ENCODE measurements around the gene TRIM66. TPM values are rescaled to one million over a fixed set of nuclear protein-coding genes. Genes with fewer than 3 reads are reported as not detected.
A peak's percentile ranks its signal among the peaks of the same experiment; 100 is the strongest.

Gene TRIM66
- total and polyA plus RNA-seq, 9 of the 15 experiments (the other 6 are each of a cell fraction or from before 2014, with no cell fraction given) = 1.1 to 7.3 (median 4.9) TPM

GRCh38 chr11:8586184-8586583 is 96.3 kb downstream of the TRIM66 start (continued):
- no peak for TF ChIP-seq ZNF609 (CRISPR knock-in tag; IDR thresholded peaks at IDR 0.05; ENCODE audit: borderline replicate concordance)
- TF ChIP-seq ZC3H8 (IDR thresholded peaks at IDR 0.05) = no peak
- no peak for TF ChIP-seq ZSCAN32 (CRISPR knock-in tag; IDR thresholded peaks at IDR 0.05)
- no peak for TF ChIP-seq ZNF41 (CRISPR knock-in tag; conservative IDR thresholded peaks at IDR 0.05)

- H3K9ac ChIP-seq (ENCODE audit: insufficient read depth in 1 of 2, low read depth in 2 of 2, low read length in 2 of 2) = no peak overlapping the region
- H3K9me1 ChIP-seq (ENCODE audit: control insufficient read depth, insufficient read depth, low read length) = no peaks in the 10 kb centered on the region
- ChIA-PET CTCF (ENCODE audit: low intra/inter-chr PET ratio) (no interaction called here), POLR2A (interaction anchor here (0.6 to 0.9 kb wide), 2 partner anchors 12 to 485 kb away, joined by 3 read pairs; no protein-coding TSS in a partner anchor)
- intact Hi-C loops (cut with micrococcal nuclease) = no loop called here
- no peaks in the 10 kb centered on the region for H3K79me2 ChIP-seq (ENCODE audit: control insufficient read depth, insufficient read depth, low read length)
- no peak overlapping the region for H3K4me2 ChIP-seq (ENCODE audit: insufficient read depth, low read length)
- no peak overlapping the region for H3K4me3 ChIP-seq
- no peak for TF ChIP-seq SMAD2 (IDR thresholded peaks at IDR 0.05; ENCODE audit: low read depth, low read length)
- TF ChIP-seq MAFF (IDR thresholded peaks at IDR 0.05; ENCODE audit: low read length) = 0 out of 2 replicates have a peak, but pooled peaks have one; percentile 2
- ATAC-seq (no peak), FAIRE-seq (no peak), DNase-seq (ENCODE audit: extremely low read depth in 1 of 4, low spot score in 3 of 4) (no peak)
- H3K27ac ChIP-seq (ENCODE audit: extremely low read depth, low read depth, low read length) = no peak overlapping the region
- no peaks in the 10 kb centered on the region for H3K4me1 ChIP-seq (replicated peaks in 1 of 2; ENCODE audit: control insufficient read depth in 2 of 2, insufficient read depth in 2 of 2, low read length in 2 of 2)
- H3K36me3 ChIP-seq (ENCODE audit: control insufficient read depth, insufficient read depth, low read length) = no peaks in the 10 kb centered on the region
- H3K9me3 ChIP-seq (replicated peaks; ENCODE audit: control insufficient read depth, insufficient read depth, low read depth, low read length) = no peaks in the 10 kb centered on the region
- in situ Hi-C loops (cut with MboI) = no loop called here
- no peak overlapping the region for H2AFZ ChIP-seq (ENCODE audit: low read depth, low read length)
- no peaks in the 10 kb centered on the region for H4K20me1 ChIP-seq (replicated peaks; ENCODE audit: control insufficient read depth, insufficient read depth, low read length)
- H3K27me3 ChIP-seq (ENCODE audit: control insufficient read depth in 2 of 2, insufficient read depth in 2 of 2, low read length in 2 of 2) = no peaks in the 10 kb centered on the region; a peak in 1 of 5 replicates
- 0% methylated on average over 2 of the region's 2 CpGs for WGBS (ENCODE audit: insufficient coverage, low coverage, missing lambda C conversion rate)
- no TSS peak for BruUV-seq (replicated peaks)
These were observed 98.0 kb downstream of the TRIM66 start for GRCh38 chr11:8584511-8584910.

Measured in K562 (cell line).